Kidney (tissue), 14 donors: ENCODE data around the gene VPS9D1. TPM values are rescaled to one million over a fixed set of nuclear protein-coding genes. Genes with fewer than 3 reads are reported as not detected.

ENCODE experiments used
- DNase-seq, 5 donors: peaks; one replicate each; pipeline ENCODE4 v3.0.0-alpha.2; 2013 to 2020
- FAIRE-seq: peaks from 2 replicates; lab custom pipeline; 2012; peaks lifted over from hg19 to GRCh38; lab: Jason Lieb, UNC
- H3K27ac ChIP-seq, 2 donors: one replicate each; pipeline ENCODE4 v1.7.0; 2013; ENCODE audit warnings: low read depth in 2 of 2, low read length in 2 of 2, inconsistent platforms in 1 of 2
- H3K27me3 ChIP-seq: one replicate; pipeline ENCODE4 v1.7.1; 2013; ENCODE audit warnings: low read length, inconsistent platforms; ENCODE audit not compliant: control insufficient read depth, insufficient read depth
- H3K36me3 ChIP-seq, 3 donors: one replicate each; pipeline versions ENCODE4 v1.7.0 to v1.7.1; 2013; ENCODE audit warnings: low read length in 3 of 3, control low read depth in 1 of 3, inconsistent platforms in 1 of 3; ENCODE audit not compliant: insufficient read depth in 3 of 3, control insufficient read depth in 2 of 3
- H3K4me1 ChIP-seq, 3 donors: one replicate each; pipeline versions ENCODE4 v1.7.0 to v1.7.1; 2013; ENCODE audit warnings: low read length in 3 of 3, inconsistent platforms in 1 of 3, low read depth in 1 of 3; ENCODE audit not compliant: control insufficient read depth in 2 of 3, insufficient read depth in 2 of 3
- H3K4me3 ChIP-seq, 3 donors: one replicate each; pipeline versions ENCODE4 v1.7.0 to v1.8.1; 2013; ENCODE audit warnings: low read length in 3 of 3, control low read depth in 1 of 3, inconsistent platforms in 1 of 3
- H3K9ac ChIP-seq, 3 donors: one replicate each; pipeline versions ENCODE4 v1.7.0 to v1.7.1; 2013; ENCODE audit warnings: low read length in 3 of 3, control low read depth in 1 of 3, inconsistent platforms in 1 of 3
- H3K9me3 ChIP-seq, 3 donors: one replicate each; pipeline versions ENCODE4 v1.7.0 to v1.7.1; 2013; ENCODE audit warnings: low read length in 3 of 3, control low read depth in 1 of 3, inconsistent platforms in 1 of 3; ENCODE audit not compliant: control insufficient read depth in 2 of 3, insufficient read depth in 1 of 3
- intact Hi-C: fragments of 100-400 bp; cut with DNase I; formaldehyde crosslinking; loops from one replicate; pipeline ENCODE4 v1.11.1; 2022
- polyA plus RNA-seq: library from polyadenylated mRNA; stranded (reverse); fragments of 350-450 nt; fragmentation: Illumina TruSeq; extraction: RNeasy Lipid Tissue Mini Kit (QIAGEN cat#74804); gene quantifications from one replicate; pipeline ENCODE4 v1.2.3, GENCODE V29; 2014; ENCODE audit warnings: low read depth, low replicate concordance; ENCODE audit not compliant: insufficient read depth
- total RNA-seq: library from RNA; stranded (reverse); fragmentation: NEBNext Ultra II Directional; extraction: Animal tissue kit (Norgen Biotek cat#: 25700); gene quantifications from one replicate; pipeline ENCODE4 v1.2.1, GENCODE V29; 2021
- TF ChIP-seq, protein P1 (sequence below): IDR thresholded peaks from 3 replicates; pipeline ENCODE4 v1.5.1; 2012; ENCODE audit warnings: mild to moderate bottlenecking, moderate library complexity, borderline replicate concordance; ENCODE audit not compliant: insufficient read depth; ENCODE audit errors: extremely low read depth
- donor health status: control.
- donor health status: control.
- donor health status: control.
- donor health status: control.
- donor health status: control.
- donor health status: DM: yes; HTN: yes; CAD: no.
- donor health status: Normal renal cell carcinoma (clear cell type).

The VPS9D1 gene
- total and polyA plus RNA-seq, 2 donors from 2014 or later = 18.3 to 24.4 TPM

DNA sequence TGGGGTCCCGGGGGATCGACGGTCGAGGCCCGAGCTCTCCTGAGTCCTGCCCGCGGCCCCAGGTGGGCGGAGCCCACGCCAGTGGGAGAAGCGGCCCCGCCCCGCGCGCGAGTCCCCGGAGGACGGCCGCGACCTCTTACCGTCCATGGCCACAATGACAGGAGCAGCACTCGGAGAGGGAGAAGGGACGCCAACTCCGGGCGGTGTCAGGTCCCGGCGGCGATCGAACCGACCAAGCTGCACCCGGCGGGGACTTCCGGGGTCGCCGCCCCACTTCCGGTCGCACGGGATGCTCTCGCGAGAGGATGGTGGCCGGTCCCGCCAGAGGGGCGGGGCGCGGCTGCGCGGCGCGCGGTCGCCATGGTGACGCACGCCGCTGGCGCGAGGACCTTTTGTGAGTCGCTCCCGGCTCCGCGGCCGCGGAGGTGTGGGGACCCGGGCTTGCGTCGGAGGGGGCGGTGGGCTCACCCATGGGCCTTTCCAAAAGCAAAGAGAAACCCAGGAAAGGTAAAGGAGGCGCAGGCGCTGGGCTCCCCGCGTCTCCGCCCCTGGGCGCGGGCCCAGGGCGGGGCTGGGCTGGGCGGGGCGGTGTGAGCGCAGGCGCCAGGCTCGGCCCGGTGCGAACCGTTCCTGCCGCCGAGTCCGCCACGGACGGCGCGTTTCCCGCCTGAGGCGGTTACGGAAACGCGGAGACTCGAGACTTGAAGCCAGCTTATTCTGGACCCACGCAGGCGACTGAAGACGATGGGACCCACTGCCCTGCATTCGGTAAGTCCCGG lies 63.1 kb downstream of the VPS9D1 start, which contains the start of the genes CHMP1A and SPATA33:
Gene CHMP1A (minus strand): TSS at position 267 of the 779 bp plus-strand sequence. CDS start 120 bp downstream, at position 147.
Gene SPATA33 (plus strand): TSS at position 395 of the 779 bp plus-strand sequence. CDS start 76 bp downstream, at position 471.
- peak within 1 kb of the TSS; percentile 51 to 69 for H3K27ac ChIP-seq
- H3K4me1 ChIP-seq = peaks cover 0 to 13% (median 5%) of the 10 kb centered on the region in 3 donors
- no peaks in the 10 kb centered on the region for H3K9me3 ChIP-seq
- peak within 1 kb of the TSS; percentile 83 to 90 (median 87) for H3K9ac ChIP-seq
- TF ChIP-seq, protein P1, sequence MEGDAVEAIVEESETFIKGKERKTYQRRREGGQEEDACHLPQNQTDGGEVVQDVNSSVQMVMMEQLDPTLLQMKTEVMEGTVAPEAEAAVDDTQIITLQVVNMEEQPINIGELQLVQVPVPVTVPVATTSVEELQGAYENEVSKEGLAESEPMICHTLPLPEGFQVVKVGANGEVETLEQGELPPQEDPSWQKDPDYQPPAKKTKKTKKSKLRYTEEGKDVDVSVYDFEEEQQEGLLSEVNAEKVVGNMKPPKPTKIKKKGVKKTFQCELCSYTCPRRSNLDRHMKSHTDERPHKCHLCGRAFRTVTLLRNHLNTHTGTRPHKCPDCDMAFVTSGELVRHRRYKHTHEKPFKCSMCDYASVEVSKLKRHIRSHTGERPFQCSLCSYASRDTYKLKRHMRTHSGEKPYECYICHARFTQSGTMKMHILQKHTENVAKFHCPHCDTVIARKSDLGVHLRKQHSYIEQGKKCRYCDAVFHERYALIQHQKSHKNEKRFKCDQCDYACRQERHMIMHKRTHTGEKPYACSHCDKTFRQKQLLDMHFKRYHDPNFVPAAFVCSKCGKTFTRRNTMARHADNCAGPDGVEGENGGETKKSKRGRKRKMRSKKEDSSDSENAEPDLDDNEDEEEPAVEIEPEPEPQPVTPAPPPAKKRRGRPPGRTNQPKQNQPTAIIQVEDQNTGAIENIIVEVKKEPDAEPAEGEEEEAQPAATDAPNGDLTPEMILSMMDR = no peak
- no peak for FAIRE-seq
- intact Hi-C loops = no loop called here
- DNase-seq = peak; percentile 90 to 96 (median 95)
- peaks cover 0 to 2% (median 2%) of the 10 kb centered on the region in 3 donors for H3K36me3 ChIP-seq
- no peaks in the 10 kb centered on the region for H3K27me3 ChIP-seq
- H3K4me3 ChIP-seq = peak within 1 kb of the TSS; percentile 89 to 92 (median 91)

Other genes starting within 250 kb of the VPS9D1 start
- 154 TPM for gene ANKRD11, start 230.3 kb downstream of the VPS9D1 start, total RNA-seq
- 36.2 TPM for gene ANKRD11, start 230.3 kb downstream of the VPS9D1 start, polyA plus RNA-seq
- gene SPG7, start 212.5 kb downstream of the VPS9D1 start, total RNA-seq = 108 TPM
- 71.0 TPM for gene SPG7, start 212.5 kb downstream of the VPS9D1 start, polyA plus RNA-seq
- gene RPL13, start 160.2 kb downstream of the VPS9D1 start, total RNA-seq = 1,694 TPM
- gene RPL13, start 160.2 kb downstream of the VPS9D1 start, polyA plus RNA-seq = 3,146 TPM
- gene CPNE7, start 145.1 kb downstream of the VPS9D1 start, total RNA-seq = 13.7 TPM
- gene CPNE7, start 145.1 kb downstream of the VPS9D1 start, polyA plus RNA-seq = 1.5 TPM
- 24.2 TPM for gene DPEP1, start 107.3 kb downstream of the VPS9D1 start, total RNA-seq
- gene DPEP1, start 107.3 kb downstream of the VPS9D1 start, polyA plus RNA-seq = 433 TPM
- gene CHMP1A, start 63.2 kb downstream of the VPS9D1 start, total RNA-seq = 96.1 TPM
- 71.3 TPM for gene CHMP1A, start 63.2 kb downstream of the VPS9D1 start, polyA plus RNA-seq
- 16.3 TPM for gene SPATA33, start 63.1 kb downstream of the VPS9D1 start, total RNA-seq
- 13.4 TPM for gene SPATA33, start 63.1 kb downstream of the VPS9D1 start, polyA plus RNA-seq
- gene CDK10, start 34.2 kb downstream of the VPS9D1 start, total RNA-seq = 118 TPM
- 82.6 TPM for gene CDK10, start 34.2 kb downstream of the VPS9D1 start, polyA plus RNA-seq
- 15.1 TPM for gene SPATA2L, start 19.2 kb downstream of the VPS9D1 start, total RNA-seq
- 12.6 TPM for gene SPATA2L, start 19.2 kb downstream of the VPS9D1 start, polyA plus RNA-seq
- gene ZNF276, start 639 bp upstream of the VPS9D1 start, total RNA-seq = 35.4 TPM
- gene ZNF276, start 639 bp upstream of the VPS9D1 start, polyA plus RNA-seq = 16.4 TPM
- 8.9 TPM for gene FANCA, start 95.7 kb upstream of the VPS9D1 start, total RNA-seq
- 2.2 TPM for gene FANCA, start 95.7 kb upstream of the VPS9D1 start, polyA plus RNA-seq
- 6.5 TPM for gene SPIRE2, start 107.6 kb upstream of the VPS9D1 start, total RNA-seq
- 2.9 TPM for gene SPIRE2, start 107.6 kb upstream of the VPS9D1 start, polyA plus RNA-seq
- 209 TPM for gene TCF25, start 152.7 kb upstream of the VPS9D1 start, total RNA-seq
- gene TCF25, start 152.7 kb upstream of the VPS9D1 start, polyA plus RNA-seq = 157 TPM
- gene MC1R, start 198.0 kb upstream of the VPS9D1 start, total RNA-seq = 13.5 TPM
- 2.1 TPM for gene MC1R, start 198.0 kb upstream of the VPS9D1 start, polyA plus RNA-seq
- gene TUBB3, start 202.4 kb upstream of the VPS9D1 start, total RNA-seq = 35.0 TPM
- 3.4 TPM for gene TUBB3, start 202.4 kb upstream of the VPS9D1 start, polyA plus RNA-seq
- gene DEF8, start 227.9 kb upstream of the VPS9D1 start, total RNA-seq = 66.2 TPM
- gene DEF8, start 227.9 kb upstream of the VPS9D1 start, polyA plus RNA-seq = 39.3 TPM